ENCODE data around the gene NR1I2. TPM values are rescaled to one million over a fixed set of nuclear protein-coding genes. Genes with fewer than 3 reads are reported as not detected.

The NR1I2 gene
- total and polyA plus RNA-seq, 4 donors: 0.33 to 0.69 (median 0.46) TPM

GRCh38 chr3:119862616-119863015 lies 80.7 kb downstream of the NR1I2 start:
- H3K27ac ChIP-seq (ENCODE audit: low read depth, low read length): no peak overlapping the region
- H3K9me3 ChIP-seq (ENCODE audit: control insufficient read depth, insufficient read depth, low read length): peaks cover 5% of the 10 kb centered on the region
- no peak for DNase-seq (ENCODE audit: low read depth in 4 of 6, low spot score in 6 of 6)
- WGBS (ENCODE audit: insufficient coverage): no CpG with 5 or more reads among the region's 2 CpGs
- no peak overlapping the region for H3K4me3 ChIP-seq (ENCODE audit: low read depth, low read length)
- no peaks in the 10 kb centered on the region for H3K27me3 ChIP-seq (ENCODE audit: control insufficient read depth, insufficient read depth, low read length)
- no peaks in the 10 kb centered on the region for H3K4me1 ChIP-seq (ENCODE audit: control insufficient read depth, insufficient read depth, low read length)
- H3K36me3 ChIP-seq (ENCODE audit: control insufficient read depth, insufficient read depth, low read length): peaks cover 3% of the 10 kb centered on the region

- H3K4me1 ChIP-seq (ENCODE audit: control insufficient read depth, insufficient read depth, low read length): no peaks in the 10 kb centered on the region
- no peak overlapping the region for H3K27ac ChIP-seq (ENCODE audit: low read depth, low read length)
- H3K4me3 ChIP-seq (ENCODE audit: low read depth, low read length): no peak overlapping the region
- 89% methylated on average over 5 of the region's 7 CpGs for WGBS (ENCODE audit: insufficient coverage)
- H3K9me3 ChIP-seq (ENCODE audit: control insufficient read depth, insufficient read depth, low read length): no peaks in the 10 kb centered on the region
- DNase-seq (ENCODE audit: low read depth in 4 of 6, low spot score in 6 of 6): no peak
- no peaks in the 10 kb centered on the region for H3K27me3 ChIP-seq (ENCODE audit: control insufficient read depth, insufficient read depth, low read length)
- peaks cover 3% of the 10 kb centered on the region for H3K36me3 ChIP-seq (ENCODE audit: control insufficient read depth, insufficient read depth, low read length)
Measured at GRCh38 chr3:119864476-119864875, 82.6 kb downstream of the NR1I2 start.

Other genes with a start within 250 kb of the NR1I2 start
- gene CD80, start 222.5 kb upstream of the NR1I2 start, total RNA-seq: under 1 TPM in 1 of 2 donors, not detected in 1; 0.20 TPM
- not detected for gene CD80, start 222.5 kb upstream of the NR1I2 start, polyA plus RNA-seq (ENCODE audit: insufficient read length in 2 of 2)
- gene ADPRH, start 202.6 kb upstream of the NR1I2 start, total RNA-seq: 1 to 10 TPM; 2.5 to 3.2 TPM
- 1 to 10 TPM; 2.7 to 3.1 TPM for gene ADPRH, start 202.6 kb upstream of the NR1I2 start, polyA plus RNA-seq (ENCODE audit: insufficient read length in 2 of 2)
- gene PLA1A, start 184.2 kb upstream of the NR1I2 start, total RNA-seq: 1 to 10 TPM in 1 of 2 donors, under 1 TPM in 1; 0.69 to 1.9 TPM
- gene PLA1A, start 184.2 kb upstream of the NR1I2 start, polyA plus RNA-seq (ENCODE audit: insufficient read length in 2 of 2): under 1 TPM; 0.41 to 0.45 TPM
- gene POPDC2, start 121.5 kb upstream of the NR1I2 start, total RNA-seq: 1 to 10 TPM in 1 of 2 donors, under 1 TPM in 1; 0.89 to 4.6 TPM
- gene POPDC2, start 121.5 kb upstream of the NR1I2 start, polyA plus RNA-seq (ENCODE audit: insufficient read length in 2 of 2): 1 to 10 TPM; 1.8 to 3.9 TPM
- 10 to 100 TPM; 22.8 to 42.4 TPM for gene COX17, start 104.7 kb upstream of the NR1I2 start, total RNA-seq
- gene COX17, start 104.7 kb upstream of the NR1I2 start, polyA plus RNA-seq (ENCODE audit: insufficient read length in 2 of 2): 10 to 100 TPM; 48.0 to 58.5 TPM
- 10 to 100 TPM in 1 of 2 donors, 1 to 10 TPM in 1; 8.8 to 18.3 TPM for gene CFAP91, start 79.1 kb upstream of the NR1I2 start, total RNA-seq
- gene CFAP91, start 79.1 kb upstream of the NR1I2 start, polyA plus RNA-seq (ENCODE audit: insufficient read length in 2 of 2): 10 to 100 TPM; 14.0 to 14.6 TPM